ENCODE measurements around the gene FAM200B.

Gene FAM200B

GRCh38 chr4:15738877-15739276 lies 57.2 kb downstream of the FAM200B start:
- DNase-seq, result no peak

Data from NCI-H446 treated with DMSO at 0.1 percent for 48 hours (cell line).